PFSK-1 (cell line): ENCODE data around the gene TAF9.

Source experiments
- FOXP2 ChIP-seq: optimal IDR thresholded peaks from 2 replicates; pipeline ENCODE3; 2011; ENCODE audit warnings: borderline replicate concordance, control low read depth, inconsistent platforms; ENCODE audit not compliant: insufficient read depth; ENCODE audit errors: extremely low read length, extremely low read depth
- POLR2AphosphoS5 ChIP-seq: IDR thresholded peaks from 2 replicates; pipeline ENCODE4 v1.6.1; 2012; ENCODE audit warnings: low read depth, mild to moderate bottlenecking, control low read depth, low read length, moderate library complexity
- SIN3A ChIP-seq: IDR thresholded peaks from 2 replicates; pipeline ENCODE4 v1.6.1; 2012; ENCODE audit warnings: mild to moderate bottlenecking, low read length, moderate library complexity, borderline replicate concordance; ENCODE audit not compliant: insufficient read depth
- TAF1 ChIP-seq: IDR thresholded peaks from 2 replicates; pipeline ENCODE4 v1.6.1; 2012; ENCODE audit warnings: low read length, control low read depth, borderline replicate concordance; ENCODE audit not compliant: insufficient read depth
- TF ChIP-seq, protein P1 (sequence below), 2 experiments: IDR thresholded peaks; 2 replicates each; pipeline versions ENCODE4 v1.6.1 to v1.8.0; 2011 to 2012; ENCODE audit warnings: low read depth in 2 of 2, low read length in 2 of 2, control low read depth in 1 of 2, inconsistent platforms in 1 of 2, mild to moderate bottlenecking in 1 of 2, moderate library complexity in 1 of 2; ENCODE audit not compliant: insufficient read depth in 1 of 2

The TAF9 gene

DNA sequence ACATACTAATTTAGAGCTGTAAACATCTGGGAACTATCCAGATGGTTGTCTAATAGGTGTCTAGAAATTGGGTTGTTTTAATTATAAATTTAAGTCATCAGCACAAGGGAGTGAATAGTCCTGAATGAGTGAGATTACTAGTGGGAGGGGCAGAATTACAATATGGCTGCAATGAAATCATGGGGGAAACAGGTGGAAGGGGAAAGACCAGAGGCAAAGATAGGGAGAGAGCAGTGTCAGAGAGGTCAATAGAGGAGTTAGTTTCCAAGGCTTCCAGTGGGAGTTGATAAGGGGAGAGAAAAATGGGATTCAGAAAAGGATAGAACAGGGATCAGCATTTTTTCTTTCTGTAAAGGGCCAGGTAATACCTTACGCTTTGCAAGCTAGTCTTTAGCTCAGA lies 8.9 kb downstream of the TAF9 start:
- TF ChIP-seq POLR2AphosphoS5: no peak

DNA sequence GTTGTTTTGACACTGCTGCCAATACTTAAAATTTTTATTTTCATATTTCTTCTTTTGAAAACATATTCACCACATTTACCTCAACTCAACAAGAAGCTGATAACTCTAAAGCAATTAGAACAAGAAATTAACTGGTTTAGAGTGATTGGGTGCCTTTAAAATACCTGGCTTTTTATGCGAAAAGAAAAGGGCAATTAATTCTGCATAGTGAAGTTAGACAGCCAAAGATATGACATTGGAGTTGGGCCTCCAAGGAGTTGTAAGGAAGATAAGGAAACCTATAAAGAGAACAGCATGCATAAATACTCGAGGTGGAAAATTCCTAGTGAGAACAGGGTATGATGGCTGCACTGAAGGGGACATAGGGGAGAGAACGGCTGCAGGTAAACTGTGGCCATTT lies 9.6 kb downstream of the TAF9 start:
- TF ChIP-seq FOXP2 (no peak), TAF1 (no peak), POLR2AphosphoS5 (no peak), SIN3A (no peak)
- TF ChIP-seq, protein P1, sequence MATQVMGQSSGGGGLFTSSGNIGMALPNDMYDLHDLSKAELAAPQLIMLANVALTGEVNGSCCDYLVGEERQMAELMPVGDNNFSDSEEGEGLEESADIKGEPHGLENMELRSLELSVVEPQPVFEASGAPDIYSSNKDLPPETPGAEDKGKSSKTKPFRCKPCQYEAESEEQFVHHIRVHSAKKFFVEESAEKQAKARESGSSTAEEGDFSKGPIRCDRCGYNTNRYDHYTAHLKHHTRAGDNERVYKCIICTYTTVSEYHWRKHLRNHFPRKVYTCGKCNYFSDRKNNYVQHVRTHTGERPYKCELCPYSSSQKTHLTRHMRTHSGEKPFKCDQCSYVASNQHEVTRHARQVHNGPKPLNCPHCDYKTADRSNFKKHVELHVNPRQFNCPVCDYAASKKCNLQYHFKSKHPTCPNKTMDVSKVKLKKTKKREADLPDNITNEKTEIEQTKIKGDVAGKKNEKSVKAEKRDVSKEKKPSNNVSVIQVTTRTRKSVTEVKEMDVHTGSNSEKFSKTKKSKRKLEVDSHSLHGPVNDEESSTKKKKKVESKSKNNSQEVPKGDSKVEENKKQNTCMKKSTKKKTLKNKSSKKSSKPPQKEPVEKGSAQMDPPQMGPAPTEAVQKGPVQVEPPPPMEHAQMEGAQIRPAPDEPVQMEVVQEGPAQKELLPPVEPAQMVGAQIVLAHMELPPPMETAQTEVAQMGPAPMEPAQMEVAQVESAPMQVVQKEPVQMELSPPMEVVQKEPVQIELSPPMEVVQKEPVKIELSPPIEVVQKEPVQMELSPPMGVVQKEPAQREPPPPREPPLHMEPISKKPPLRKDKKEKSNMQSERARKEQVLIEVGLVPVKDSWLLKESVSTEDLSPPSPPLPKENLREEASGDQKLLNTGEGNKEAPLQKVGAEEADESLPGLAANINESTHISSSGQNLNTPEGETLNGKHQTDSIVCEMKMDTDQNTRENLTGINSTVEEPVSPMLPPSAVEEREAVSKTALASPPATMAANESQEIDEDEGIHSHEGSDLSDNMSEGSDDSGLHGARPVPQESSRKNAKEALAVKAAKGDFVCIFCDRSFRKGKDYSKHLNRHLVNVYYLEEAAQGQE (IDR thresholded peaks at IDR 0.05; ENCODE audit: insufficient read depth in 1 of 2, low read depth in 2 of 2, low read length in 2 of 2): no peak

DNA sequence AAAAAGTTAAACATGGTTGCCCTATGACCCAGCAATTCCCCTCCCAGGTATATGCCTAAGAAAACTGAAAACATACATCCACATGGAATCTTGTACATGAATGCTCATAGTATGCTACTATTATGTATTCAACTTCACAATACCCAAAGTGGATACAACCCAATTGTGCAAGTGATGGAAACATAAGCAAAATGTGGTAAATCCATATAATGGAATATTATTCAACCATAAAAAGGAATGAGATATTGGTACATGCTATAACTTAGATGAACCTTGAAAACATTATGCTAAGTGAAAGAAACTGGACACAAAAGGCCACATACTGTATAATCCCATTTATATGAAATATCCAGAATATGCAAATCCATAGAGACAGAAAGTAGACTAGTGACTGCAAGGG lies 18.7 kb downstream of the TAF9 start:
- TF ChIP-seq SIN3A (no peak), POLR2AphosphoS5 (no peak), TAF1 (no peak), FOXP2 (no peak)
- TF ChIP-seq, protein P1 (IDR thresholded peaks at IDR 0.05; ENCODE audit: insufficient read depth in 1 of 2, low read depth in 2 of 2, low read length in 2 of 2): no peak

DNA sequence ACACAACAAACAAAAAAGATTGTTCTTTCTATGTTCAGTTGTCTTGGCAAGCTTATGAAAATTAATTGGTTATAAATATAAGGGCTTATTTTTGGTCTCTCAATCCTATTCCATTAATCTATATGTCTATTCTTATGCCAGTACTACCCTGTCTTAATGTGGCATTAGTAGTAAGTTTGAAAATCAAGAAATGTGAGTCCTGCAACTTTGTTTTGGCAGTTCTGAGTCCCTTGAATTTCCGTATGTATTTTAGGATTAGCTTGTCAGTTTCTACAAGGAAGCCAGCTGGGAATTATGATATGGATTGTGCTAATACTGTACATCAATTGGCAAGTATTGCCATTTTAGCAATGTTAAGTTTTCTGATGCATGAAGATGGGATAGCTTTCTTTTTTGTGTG lies 26.2 kb downstream of the TAF9 start:
- TF ChIP-seq, protein P1 (IDR thresholded peaks at IDR 0.05; ENCODE audit: insufficient read depth in 1 of 2, low read depth in 2 of 2, low read length in 2 of 2): no peak
- TF ChIP-seq SIN3A (no peak), POLR2AphosphoS5 (no peak)

DNA sequence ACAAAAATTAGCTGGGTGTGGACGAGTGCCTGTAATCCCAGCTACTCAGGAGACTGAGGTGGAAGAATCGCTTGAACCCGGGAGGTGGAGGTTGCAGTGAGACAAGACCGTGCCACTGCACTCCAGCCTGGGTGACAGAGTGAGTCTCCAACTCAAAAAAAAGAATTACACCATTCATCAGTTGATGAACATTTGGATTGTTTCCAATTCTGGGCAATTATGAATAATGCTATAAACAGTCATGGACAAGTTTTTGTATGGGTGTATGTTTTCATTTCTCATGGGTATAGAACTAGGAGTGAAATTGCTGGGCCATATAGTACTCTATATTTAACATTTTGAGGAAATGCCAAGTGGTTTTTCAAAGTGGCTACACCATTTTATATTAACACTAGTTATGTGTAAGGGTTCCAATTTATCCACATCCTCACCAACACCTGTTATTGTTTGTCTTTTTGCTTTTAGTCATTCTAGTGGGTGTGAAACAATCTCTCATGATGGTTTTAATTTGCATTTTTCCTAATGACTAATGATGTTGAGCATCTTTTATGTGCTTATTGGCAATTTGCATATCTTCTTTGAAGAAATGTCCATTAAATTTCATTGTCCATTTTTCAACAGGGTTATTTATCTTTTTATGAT lies 27.7 kb downstream of the TAF9 start:
- no peak for TF ChIP-seq FOXP2
- TF ChIP-seq TAF1: no peak
- no peak for TF ChIP-seq SIN3A
- TF ChIP-seq, protein P1 (IDR thresholded peaks at IDR 0.05; ENCODE audit: insufficient read depth in 1 of 2, low read depth in 2 of 2, low read length in 2 of 2): no peak
- no peak for TF ChIP-seq POLR2AphosphoS5
